ENCODE data around the gene APOC4. TPM values are rescaled to one million over a fixed set of nuclear protein-coding genes. Genes with fewer than 3 reads are reported as not detected.
"Not testable (repeated sequence)": the region's sequence is repeated elsewhere in the genome, so short reads cannot be mapped to it uniquely, and the experiment has no call there.

The APOC4 gene
- total and polyA plus RNA-seq, 5 experiments from 2014 or later = not detected

DNA sequence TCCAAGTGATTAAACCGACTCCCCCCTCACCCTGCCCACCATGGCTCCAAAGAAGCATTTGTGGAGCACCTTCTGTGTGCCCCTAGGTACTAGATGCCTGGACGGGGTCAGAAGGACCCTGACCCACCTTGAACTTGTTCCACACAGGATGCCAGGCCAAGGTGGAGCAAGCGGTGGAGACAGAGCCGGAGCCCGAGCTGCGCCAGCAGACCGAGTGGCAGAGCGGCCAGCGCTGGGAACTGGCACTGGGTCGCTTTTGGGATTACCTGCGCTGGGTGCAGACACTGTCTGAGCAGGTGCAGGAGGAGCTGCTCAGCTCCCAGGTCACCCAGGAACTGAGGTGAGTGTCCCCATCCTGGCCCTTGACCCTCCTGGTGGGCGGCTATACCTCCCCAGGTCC is 34.4 kb upstream of the APOC4 start:
- peaks cover 0 to 11% (median 0%) of the 10 kb centered on the region in 3 donors for H3K36me3 Mint-ChIP-seq
- no peaks in the 10 kb centered on the region for H3K9me3 Mint-ChIP-seq
- peaks cover 5 to 19% (median 13%) of the 10 kb centered on the region in 4 donors for H3K4me1 Mint-ChIP-seq
- no peak overlapping the region for H3K27ac Mint-ChIP-seq
- ATAC-seq (no peak), DNase-seq (no peak)
- POLR2A ChIA-PET = interaction anchor here (0.6 kb wide), 1 partner anchor 9 kb away, joined by 8 read pairs; no protein-coding TSS in a partner anchor
- peaks cover 10 to 42% (median 18%) of the 10 kb centered on the region in 5 donors for H3K27me3 Mint-ChIP-seq
- H3K4me3 Mint-ChIP-seq = no peak overlapping the region

DNA sequence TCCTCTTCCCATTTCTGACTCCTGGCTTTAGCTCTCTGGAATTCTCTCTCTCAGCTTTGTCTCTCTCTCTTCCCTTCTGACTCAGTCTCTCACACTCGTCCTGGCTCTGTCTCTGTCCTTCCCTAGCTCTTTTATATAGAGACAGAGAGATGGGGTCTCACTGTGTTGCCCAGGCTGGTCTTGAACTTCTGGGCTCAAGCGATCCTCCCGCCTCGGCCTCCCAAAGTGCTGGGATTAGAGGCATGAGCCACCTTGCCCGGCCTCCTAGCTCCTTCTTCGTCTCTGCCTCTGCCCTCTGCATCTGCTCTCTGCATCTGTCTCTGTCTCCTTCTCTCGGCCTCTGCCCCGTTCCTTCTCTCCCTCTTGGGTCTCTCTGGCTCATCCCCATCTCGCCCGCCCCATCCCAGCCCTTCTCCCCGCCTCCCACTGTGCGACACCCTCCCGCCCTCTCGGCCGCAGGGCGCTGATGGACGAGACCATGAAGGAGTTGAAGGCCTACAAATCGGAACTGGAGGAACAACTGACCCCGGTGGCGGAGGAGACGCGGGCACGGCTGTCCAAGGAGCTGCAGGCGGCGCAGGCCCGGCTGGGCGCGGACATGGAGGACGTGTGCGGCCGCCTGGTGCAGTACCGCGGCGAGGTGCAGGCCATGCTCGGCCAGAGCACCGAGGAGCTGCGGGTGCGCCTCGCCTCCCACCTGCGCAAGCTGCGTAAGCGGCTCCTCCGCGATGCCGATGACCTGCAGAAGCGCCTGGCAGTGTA is 33.8 kb upstream of the APOC4 start:
- POLR2A ChIA-PET = interaction anchor here (0.5 to 0.6 kb wide), 2 partner anchors 8 to 402 kb away, joined by 6 to 8 read pairs; no protein-coding TSS in a partner anchor
- no peak overlapping the region for H3K4me3 Mint-ChIP-seq

DNA sequence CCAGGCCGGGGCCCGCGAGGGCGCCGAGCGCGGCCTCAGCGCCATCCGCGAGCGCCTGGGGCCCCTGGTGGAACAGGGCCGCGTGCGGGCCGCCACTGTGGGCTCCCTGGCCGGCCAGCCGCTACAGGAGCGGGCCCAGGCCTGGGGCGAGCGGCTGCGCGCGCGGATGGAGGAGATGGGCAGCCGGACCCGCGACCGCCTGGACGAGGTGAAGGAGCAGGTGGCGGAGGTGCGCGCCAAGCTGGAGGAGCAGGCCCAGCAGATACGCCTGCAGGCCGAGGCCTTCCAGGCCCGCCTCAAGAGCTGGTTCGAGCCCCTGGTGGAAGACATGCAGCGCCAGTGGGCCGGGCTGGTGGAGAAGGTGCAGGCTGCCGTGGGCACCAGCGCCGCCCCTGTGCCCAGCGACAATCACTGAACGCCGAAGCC is 33.2 kb upstream of the APOC4 start:
- DNase-seq (no peak), ATAC-seq (no peak)
- Mint-ChIP-seq H3K4me3 (no peak overlapping the region), H3K27me3 (peaks cover 12 to 55% (median 26%) of the 10 kb centered on the region in 5 donors), H3K27ac (peak overlapping the region in 1 of 10 donors; percentile 76), H3K9me3 (no peaks in the 10 kb centered on the region), H3K36me3 (peaks cover 0 to 3% (median 0%) of the 10 kb centered on the region in 3 donors), H3K4me1 (peaks cover 8 to 19% (median 11%) of the 10 kb centered on the region in 4 donors)
- POLR2A ChIA-PET = interaction anchor here (0.5 kb wide), 1 partner anchor 401 kb away, joined by 6 read pairs; no protein-coding TSS in a partner anchor

More for the DNA sequence above, 33.8 kb upstream of the APOC4 start:
- Mint-ChIP-seq H3K9me3 (no peaks in the 10 kb centered on the region), H3K27me3 (peaks cover 12 to 49% (median 23%) of the 10 kb centered on the region in 5 donors), H3K27ac (no peak overlapping the region), H3K4me1 (peaks cover 8 to 19% (median 12%) of the 10 kb centered on the region in 4 donors), H3K36me3 (peaks cover 0 to 8% (median 0%) of the 10 kb centered on the region in 3 donors)
- no peak for ATAC-seq
- no peak for DNase-seq

DNA sequence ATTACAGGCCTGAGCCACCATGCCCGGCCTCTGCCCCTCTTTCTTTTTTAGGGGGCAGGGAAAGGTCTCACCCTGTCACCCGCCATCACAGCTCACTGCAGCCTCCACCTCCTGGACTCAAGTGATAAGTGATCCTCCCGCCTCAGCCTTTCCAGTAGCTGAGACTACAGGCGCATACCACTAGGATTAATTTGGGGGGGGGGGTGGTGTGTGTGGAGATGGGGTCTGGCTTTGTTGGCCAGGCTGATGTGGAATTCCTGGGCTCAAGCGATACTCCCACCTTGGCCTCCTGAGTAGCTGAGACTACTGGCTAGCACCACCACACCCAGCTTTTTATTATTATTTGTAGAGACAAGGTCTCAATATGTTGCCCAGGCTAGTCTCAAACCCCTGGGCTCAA is 32.3 kb upstream of the APOC4 start:
- Mint-ChIP-seq H3K4me1 (peaks cover 12 to 25% (median 18%) of the 10 kb centered on the region in 4 donors), H3K27ac (peak overlapping the region in 1 of 10 donors; percentile 76), H3K36me3 (peaks cover 0 to 3% (median 0%) of the 10 kb centered on the region in 3 donors), H3K27me3 (peaks cover 17 to 63% (median 31%) of the 10 kb centered on the region in 5 donors), H3K9me3 (no peaks in the 10 kb centered on the region), H3K4me3 (no peak overlapping the region)
- POLR2A ChIA-PET = no interaction called here
- no peak for DNase-seq
- ATAC-seq = no peak

DNA sequence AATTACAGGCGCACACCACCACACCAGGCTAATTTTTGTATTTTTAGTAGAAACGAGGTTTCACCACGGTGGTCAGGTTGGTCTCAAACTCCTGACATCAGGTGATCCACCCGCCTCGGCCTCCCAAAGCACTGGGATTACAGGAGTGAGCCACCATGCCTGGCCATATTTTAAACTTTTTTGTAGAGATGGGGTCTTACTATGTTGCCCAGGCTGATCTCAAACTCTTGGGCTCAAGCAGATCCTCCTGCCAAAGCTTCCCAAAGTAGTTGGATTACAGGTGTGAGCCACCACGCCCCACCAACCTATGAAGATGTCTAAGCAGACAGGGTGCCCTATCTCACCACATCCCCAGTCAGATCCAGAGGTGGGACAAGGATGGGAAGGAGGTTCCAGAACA is 30.1 kb upstream of the APOC4 start:
- DNase-seq, ATAC-seq, H3K9me3 Mint-ChIP-seq, POLR2A ChIA-PET, H3K36me3 Mint-ChIP-seq: not testable (repeated sequence)
- peaks cover 13 to 51% (median 23%) of the 10 kb centered on the region in 5 donors for H3K27me3 Mint-ChIP-seq
- H3K27ac Mint-ChIP-seq = peak overlapping the region in 1 of 10 donors; percentile 83
- peaks cover 7 to 12% (median 10%) of the 10 kb centered on the region in 4 donors for H3K4me1 Mint-ChIP-seq
- peak overlapping the region in 1 of 10 donors; percentile 6 for H3K4me3 Mint-ChIP-seq

DNA sequence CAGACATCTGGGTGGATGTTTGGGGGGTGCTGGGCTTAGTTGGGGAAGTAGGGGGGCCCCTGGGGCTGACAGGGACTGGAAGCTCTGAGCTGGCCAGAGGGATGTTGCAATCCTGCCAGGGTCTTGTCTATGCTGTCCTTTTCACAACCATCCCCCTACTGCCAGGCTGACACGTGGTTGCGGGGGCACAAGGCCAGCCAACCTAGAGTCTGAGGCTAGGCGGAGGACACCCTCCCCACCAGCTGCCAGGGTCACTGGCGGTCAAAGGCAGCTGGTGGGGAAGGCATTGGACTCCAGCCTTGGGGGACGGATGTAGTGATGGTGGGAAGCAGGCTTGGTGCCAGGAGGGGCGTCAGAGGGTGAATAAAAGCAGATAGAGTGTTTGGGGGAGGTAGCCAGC is 29.2 kb upstream of the APOC4 start:
- peak overlapping the region in 1 of 10 donors; percentile 7 for H3K4me3 Mint-ChIP-seq
- peaks cover 0 to 2% (median 0%) of the 10 kb centered on the region in 3 donors for H3K36me3 Mint-ChIP-seq
- H3K9me3 Mint-ChIP-seq = no peaks in the 10 kb centered on the region
- POLR2A ChIA-PET = no interaction called here
- peaks cover 7 to 12% (median 9%) of the 10 kb centered on the region in 4 donors for H3K4me1 Mint-ChIP-seq
- no peak for ATAC-seq
- H3K27me3 Mint-ChIP-seq = peaks cover 13 to 43% (median 22%) of the 10 kb centered on the region in 5 donors
- DNase-seq = no peak
- H3K27ac Mint-ChIP-seq = no peak overlapping the region

DNA sequence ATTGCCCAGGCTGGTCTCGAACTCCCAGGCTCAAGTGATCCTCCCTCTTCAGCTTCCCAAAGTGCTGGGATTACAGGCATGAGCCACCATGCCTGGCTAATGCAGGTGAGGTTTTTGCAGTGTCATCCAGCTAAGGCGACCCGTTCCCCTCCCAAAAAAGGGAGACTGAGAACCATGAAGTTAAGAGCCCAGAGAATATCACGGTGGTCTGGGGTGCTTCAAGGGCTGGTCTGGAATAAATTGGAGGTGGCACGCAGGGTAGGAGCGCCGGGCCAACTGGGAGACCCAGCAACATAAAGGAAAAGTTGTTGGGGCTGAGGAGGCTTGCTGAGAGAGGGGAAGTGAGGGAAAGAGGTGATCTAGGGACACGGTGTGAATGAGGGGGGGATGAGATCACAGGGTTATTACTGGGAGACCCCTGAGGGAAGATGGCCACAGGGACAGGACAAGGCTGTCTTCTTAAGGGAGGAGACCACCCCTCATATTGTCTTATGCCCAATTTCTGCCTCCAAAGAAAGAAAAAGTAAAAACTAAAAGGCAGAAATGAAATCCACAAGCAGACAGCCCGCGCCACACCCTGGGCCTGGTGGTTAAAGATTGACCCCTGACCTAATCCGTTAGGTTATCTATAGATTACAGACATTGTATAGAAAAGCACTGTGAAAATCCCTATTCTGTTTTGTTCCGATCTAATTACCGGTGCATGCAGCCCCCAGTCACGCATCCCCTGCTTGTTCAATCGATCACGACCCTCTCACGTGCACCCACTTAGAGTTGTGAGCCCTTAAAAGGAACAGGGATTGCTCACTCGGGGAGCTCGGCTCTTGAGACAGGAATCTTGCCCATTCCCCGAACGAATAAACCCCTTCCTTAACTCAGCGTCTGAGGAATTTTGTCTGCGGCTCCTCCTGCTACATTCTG is 28.3 kb upstream of the APOC4 start:
- peak overlapping the region in 2 of 10 donors; percentile 70 to 72 for H3K27ac Mint-ChIP-seq
- POLR2A ChIA-PET = interaction anchor here (0.6 kb wide), 1 partner anchor 129 kb away, joined by 4 read pairs; no protein-coding TSS in a partner anchor
- peaks cover 11 to 37% (median 19%) of the 10 kb centered on the region in 5 donors for H3K27me3 Mint-ChIP-seq
- not testable (repeated sequence) for DNase-seq, H3K9me3 Mint-ChIP-seq, ATAC-seq, H3K36me3 Mint-ChIP-seq
- H3K4me3 Mint-ChIP-seq = peak overlapping the region; percentile 37 to 91 (median 87)
- H3K4me1 Mint-ChIP-seq = peaks cover 7 to 12% (median 9%) of the 10 kb centered on the region in 4 donors

DNA sequence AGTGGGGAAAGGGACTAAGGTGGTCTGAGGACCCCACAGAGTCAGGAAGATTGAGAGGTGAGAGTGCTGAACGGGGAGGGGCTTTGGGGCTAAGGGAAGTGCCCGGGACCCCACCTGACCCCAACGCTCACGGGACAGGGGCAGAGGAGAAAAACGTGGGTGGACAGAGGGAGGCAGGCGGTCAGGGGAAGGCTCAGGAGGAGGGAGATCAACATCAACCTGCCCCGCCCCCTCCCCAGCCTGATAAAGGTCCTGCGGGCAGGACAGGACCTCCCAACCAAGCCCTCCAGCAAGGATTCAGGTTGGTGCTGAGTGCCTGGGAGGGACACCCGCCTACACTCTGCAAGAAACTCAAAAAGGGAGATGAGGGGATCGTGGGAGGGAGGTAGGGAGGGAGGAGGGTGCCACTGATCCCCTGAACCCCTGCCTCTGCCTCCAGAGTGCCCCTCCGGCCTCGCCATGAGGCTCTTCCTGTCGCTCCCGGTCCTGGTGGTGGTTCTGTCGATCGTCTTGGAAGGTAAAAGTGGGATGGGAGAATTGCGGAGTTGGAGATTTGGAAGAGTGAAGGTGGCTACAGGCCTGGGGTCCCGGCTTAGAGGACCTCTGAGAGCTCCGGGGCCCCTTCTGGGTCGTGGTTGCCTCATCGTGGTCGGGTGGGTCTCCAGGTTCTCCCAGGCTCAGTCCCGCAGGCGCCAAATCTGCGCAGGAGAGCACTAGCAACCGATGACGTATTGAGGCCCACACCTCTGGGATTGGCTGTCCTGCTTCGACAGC is 27.4 kb upstream of the APOC4 start, which contains the start of gene APOC1:
Gene APOC1, plus strand, starts transcription at position 176 of the 774 bp plus-strand sequence. Its CDS starts 284 bp downstream, at position 460.
- peak; percentile 97 to 98 for ATAC-seq
- peaks cover 7 to 12% (median 9%) of the 10 kb centered on the region in 4 donors for H3K4me1 Mint-ChIP-seq

DNA sequence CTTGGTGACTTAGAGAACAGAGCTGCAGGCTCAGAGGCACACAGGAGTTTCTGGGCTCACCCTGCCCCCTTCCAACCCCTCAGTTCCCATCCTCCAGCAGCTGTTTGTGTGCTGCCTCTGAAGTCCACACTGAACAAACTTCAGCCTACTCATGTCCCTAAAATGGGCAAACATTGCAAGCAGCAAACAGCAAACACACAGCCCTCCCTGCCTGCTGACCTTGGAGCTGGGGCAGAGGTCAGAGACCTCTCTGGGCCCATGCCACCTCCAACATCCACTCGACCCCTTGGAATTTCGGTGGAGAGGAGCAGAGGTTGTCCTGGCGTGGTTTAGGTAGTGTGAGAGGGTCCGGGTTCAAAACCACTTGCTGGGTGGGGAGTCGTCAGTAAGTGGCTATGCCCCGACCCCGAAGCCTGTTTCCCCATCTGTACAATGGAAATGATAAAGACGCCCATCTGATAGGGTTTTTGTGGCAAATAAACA is 17.8 kb upstream of the APOC4 start:
- no peak overlapping the region for H3K27ac Mint-ChIP-seq
- no peaks in the 10 kb centered on the region for H3K9me3 Mint-ChIP-seq
- H3K27me3 Mint-ChIP-seq = peaks cover 13 to 35% (median 20%) of the 10 kb centered on the region in 5 donors
- ATAC-seq = no peak
- H3K36me3 Mint-ChIP-seq = no peaks in the 10 kb centered on the region
- peaks cover 8 to 22% (median 11%) of the 10 kb centered on the region in 4 donors for H3K4me1 Mint-ChIP-seq
- no peak for DNase-seq
- POLR2A ChIA-PET = no interaction called here
- no peak overlapping the region for H3K4me3 Mint-ChIP-seq

More for the DNA sequence above, 27.4 kb upstream of the APOC4 start, which contains the start of gene APOC1:
- peak within 1 kb of the TSS; percentile 80 to 91 (median 90) for H3K4me3 Mint-ChIP-seq
- H3K9me3 Mint-ChIP-seq, H3K36me3 Mint-ChIP-seq: not testable (repeated sequence)
- H3K27me3 Mint-ChIP-seq = peaks cover 9 to 37% (median 19%) of the 10 kb centered on the region in 5 donors
- H3K27ac Mint-ChIP-seq = peak within 1 kb of the TSS in 7 of 10 donors; percentile 61 to 83 (median 72)
- POLR2A ChIA-PET = interaction anchor here (0.5 to 0.6 kb wide), 2 partner anchors 63 to 128 kb away, joined by 4 read pairs; no protein-coding TSS in a partner anchor
- DNase-seq = peak; percentile 55 to 86 (median 70)

DNA sequence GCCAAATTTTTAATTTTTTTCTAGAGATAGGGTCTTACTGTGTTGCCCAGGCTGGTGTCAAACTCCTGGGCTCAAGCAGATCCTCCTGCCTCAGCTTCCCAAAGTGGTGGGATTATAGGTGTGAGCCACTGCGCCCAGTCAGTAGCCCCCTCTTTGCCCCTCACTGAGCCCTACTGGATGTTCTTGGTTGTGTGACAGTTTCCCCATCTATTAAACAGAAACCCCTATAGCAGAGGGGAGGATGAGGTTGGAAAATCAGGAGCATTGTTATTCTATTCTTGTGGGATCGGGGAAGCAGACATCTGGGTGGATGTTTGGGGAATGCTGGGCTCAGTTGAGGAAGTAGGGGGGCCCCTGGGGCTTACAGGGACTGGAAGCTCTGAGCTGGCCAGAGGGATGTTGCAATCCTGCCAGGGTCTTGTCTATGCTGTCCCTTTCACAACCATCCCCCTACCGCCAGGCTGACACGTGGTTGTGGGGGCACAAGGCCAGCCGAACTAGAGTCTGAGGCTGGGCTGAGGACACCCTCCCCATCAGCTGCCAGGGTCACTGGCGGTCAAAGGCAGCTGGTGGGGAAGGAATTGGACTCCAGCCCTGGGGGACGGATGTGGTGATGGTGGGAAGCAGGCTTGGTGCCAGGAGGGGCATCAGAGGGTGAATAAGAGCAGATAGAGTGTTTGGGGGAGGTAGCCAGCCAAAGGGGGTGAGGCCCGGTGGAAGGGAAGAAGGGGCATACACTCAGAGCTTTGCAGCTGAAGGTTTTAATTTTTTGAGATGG is 16.7 kb upstream of the APOC4 start:
- Mint-ChIP-seq H3K9me3 (no peaks in the 10 kb centered on the region), H3K4me1 (peaks cover 8 to 22% (median 11%) of the 10 kb centered on the region in 4 donors)
- POLR2A ChIA-PET = no interaction called here

More for the DNA sequence above, 16.7 kb upstream of the APOC4 start:
- DNase-seq (no peak), ATAC-seq (no peak)
- H3K27ac Mint-ChIP-seq = no peak overlapping the region
- no peaks in the 10 kb centered on the region for H3K36me3 Mint-ChIP-seq
- H3K27me3 Mint-ChIP-seq = peaks cover 13 to 43% (median 20%) of the 10 kb centered on the region in 5 donors
- no peak overlapping the region for H3K4me3 Mint-ChIP-seq
